ENCODE results near the gene PBOV1. TPM values are rescaled to one million over a fixed set of nuclear protein-coding genes. Genes with fewer than 3 reads are reported as not detected.

Gene PBOV1
- total RNA-seq, 1 experiment from 2014 or later, result not detected

DNA sequence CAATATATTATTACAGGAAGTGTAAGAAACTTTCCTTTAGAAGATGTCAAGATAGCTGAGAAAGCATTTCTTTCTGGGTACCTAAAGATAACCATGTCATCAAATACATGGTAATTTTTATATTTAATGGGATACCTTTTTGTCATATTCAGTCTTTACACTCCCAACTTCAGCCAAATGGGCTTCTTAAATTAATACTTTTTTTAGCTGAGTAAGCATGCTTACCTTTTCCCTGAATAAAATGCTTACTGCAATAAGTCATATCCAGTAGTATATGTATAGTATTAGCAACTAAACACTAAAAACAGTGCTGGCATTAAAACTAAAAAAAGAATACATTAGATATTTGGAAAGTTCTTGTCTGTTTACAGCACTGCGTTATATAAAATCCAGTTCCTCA is 17.4 kb upstream of the PBOV1 start:
- DNase-seq (ENCODE audit: low read depth, low spot score), result no peak
- no peak overlapping the region for H3K9ac ChIP-seq (ENCODE audit: low read length)
- no peaks in the 10 kb centered on the region for H3K36me3 ChIP-seq (ENCODE audit: control insufficient read depth in 1 of 2, insufficient read depth in 2 of 2, low read length in 2 of 2)
- H3K4me3 ChIP-seq (replicated peaks in 1 of 2; ENCODE audit: low read depth in 1 of 2, low read length in 2 of 2), result no peak overlapping the region
- no peaks in the 10 kb centered on the region for H3K27me3 ChIP-seq (ENCODE audit: insufficient read depth, low read length)
- no peak for ATAC-seq
- no peaks in the 10 kb centered on the region for H3K4me1 ChIP-seq (ENCODE audit: control insufficient read depth in 1 of 2, insufficient read depth in 2 of 2, low read length in 2 of 2)
- intact Hi-C loops (cut with micrococcal nuclease), result no loop called here
- RAD21 ChIA-PET (ENCODE audit: low non-redundant PET in 1 of 2, low total read pairs in 2 of 2, uncharacterized antibody in 2 of 2, unreplicated experiment in 2 of 2), result no interaction called here
- H3K9me2 ChIP-seq (ENCODE audit: insufficient read depth), result no peaks in the 10 kb centered on the region
- no peak overlapping the region for H3K27ac ChIP-seq (ENCODE audit: low read depth, low read length)
- no peaks in the 10 kb centered on the region for H3K79me2 ChIP-seq (ENCODE audit: insufficient read depth, low read length)
- no peaks in the 10 kb centered on the region for H4K20me1 ChIP-seq (ENCODE audit: insufficient read depth)
- POLR2A ChIA-PET, result no interaction called here
- BruUV-seq (replicated peaks), result no TSS peak
- CTCF ChIA-PET, result no interaction called here
- no peak overlapping the region for H2AFZ ChIP-seq (ENCODE audit: low read depth, low read length, poor library complexity, severe bottlenecking)
- H3K9me3 ChIP-seq (ENCODE audit: control insufficient read depth in 1 of 2, insufficient read depth in 1 of 2, low read depth in 1 of 2, low read length in 2 of 2), result no peaks in the 10 kb centered on the region
- TF ChIP-seq YY1 (IDR thresholded peaks at IDR 0.05; ENCODE audit: extremely low read depth, insufficient replicate concordance, low read depth, low read length) (no peak), SIN3A (IDR thresholded peaks at IDR 0.05; ENCODE audit: low read depth) (no peak), POLR2A (IDR thresholded peaks at IDR 0.05; ENCODE audit: borderline replicate concordance, extremely low read depth, insufficient read depth, insufficient read length) (no peak), ZBTB33 (IDR thresholded peaks at IDR 0.05; ENCODE audit: extremely low read depth, insufficient replicate concordance, low read length) (no peak), SP1 (IDR thresholded peaks at IDR 0.05; ENCODE audit: low read depth) (no peak), POLR2AphosphoS5 (IDR thresholded peaks at IDR 0.05; ENCODE audit: low read depth, low read length) (no peak)
- H3K4me2 ChIP-seq (ENCODE audit: low read length), result no peak overlapping the region

GRCh38 chr6:138235205-138235604 is 16.9 kb upstream of the PBOV1 start:
- Histone ChIP-seq H3K27ac (ENCODE audit: low read depth, low read length) (no peak overlapping the region), H2AFZ (ENCODE audit: low read depth, low read length, poor library complexity, severe bottlenecking) (no peak overlapping the region), H3K79me2 (ENCODE audit: insufficient read depth, low read length) (no peaks in the 10 kb centered on the region), H3K9me2 (ENCODE audit: insufficient read depth) (no peaks in the 10 kb centered on the region), H3K4me3 (replicated peaks in 1 of 2; ENCODE audit: low read depth in 1 of 2, low read length in 2 of 2) (no peak overlapping the region), H3K4me2 (ENCODE audit: low read length) (no peak overlapping the region), H3K9ac (ENCODE audit: low read length) (no peak overlapping the region), H3K27me3 (ENCODE audit: insufficient read depth, low read length) (no peaks in the 10 kb centered on the region), H4K20me1 (ENCODE audit: insufficient read depth) (no peaks in the 10 kb centered on the region), H3K9me3 (ENCODE audit: control insufficient read depth in 1 of 2, insufficient read depth in 1 of 2, low read depth in 1 of 2, low read length in 2 of 2) (no peaks in the 10 kb centered on the region), H3K4me1 (ENCODE audit: control insufficient read depth in 1 of 2, insufficient read depth in 2 of 2, low read length in 2 of 2) (no peaks in the 10 kb centered on the region), H3K36me3 (ENCODE audit: control insufficient read depth in 1 of 2, insufficient read depth in 2 of 2, low read length in 2 of 2) (no peaks in the 10 kb centered on the region)
- RAD21 ChIA-PET (ENCODE audit: low non-redundant PET in 1 of 2, low total read pairs in 2 of 2, uncharacterized antibody in 2 of 2, unreplicated experiment in 2 of 2), result no interaction called here
- TF ChIP-seq YY1 (IDR thresholded peaks at IDR 0.05; ENCODE audit: extremely low read depth, insufficient replicate concordance, low read depth, low read length) (no peak), EGR1 (IDR thresholded peaks at IDR 0.05; ENCODE audit: low read depth) (no peak), REST (IDR thresholded peaks at IDR 0.05; ENCODE audit: low read depth) (no peak), TCF7L2 (IDR thresholded peaks at IDR 0.05; ENCODE audit: borderline replicate concordance, extremely low read depth, insufficient read depth, insufficient read length) (no peak), POLR2AphosphoS5 (IDR thresholded peaks at IDR 0.05; ENCODE audit: low read depth, low read length) (no peak)
- CTCF ChIA-PET, result no interaction called here
- ATAC-seq, result no peak
- POLR2A ChIA-PET, result no interaction called here
- DNase-seq (ENCODE audit: low read depth, low spot score), result no peak
- no TSS peak for BruUV-seq (replicated peaks)
- intact Hi-C loops (cut with micrococcal nuclease), result no loop called here
